ENCODE results near the gene CERCAM. TPM values are rescaled to one million over a fixed set of nuclear protein-coding genes. Genes with fewer than 3 reads are reported as not detected.

Gene CERCAM
- total RNA-seq, 1 experiment from 2014 or later: 10.1 TPM

DNA sequence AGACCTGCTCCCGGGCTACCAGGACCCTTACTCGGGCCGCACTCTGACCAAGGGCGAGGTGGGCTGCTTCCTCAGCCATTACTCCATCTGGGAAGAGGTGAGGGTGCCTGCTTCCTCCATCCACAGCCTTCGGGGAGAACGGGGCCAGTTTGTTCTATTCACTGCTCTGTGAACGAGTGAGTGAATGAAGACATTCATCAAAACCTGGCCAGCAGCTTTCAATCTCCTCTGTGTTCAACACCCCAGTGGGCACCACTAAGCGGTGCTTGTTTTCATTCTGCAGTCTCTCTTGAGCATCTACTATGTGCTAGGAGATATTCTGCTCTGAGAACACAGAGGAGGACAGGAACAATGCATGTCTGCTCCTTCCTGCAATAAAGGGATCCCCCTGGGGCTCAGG is 10.6 kb downstream of the CERCAM start:
- intact Hi-C loops (cut with micrococcal nuclease; ENCODE audit: unreplicated experiment): no loop called here
- CTCF ChIA-PET: no interaction called here
- Histone ChIP-seq H3K9me3 (ENCODE audit: low read depth, low read length, poor library complexity, severe bottlenecking) (no peaks in the 10 kb centered on the region), H3K27me3 (replicated peaks; ENCODE audit: insufficient read depth, low read depth, low read length, poor library complexity) (no peaks in the 10 kb centered on the region), H3K4me1 (ENCODE audit: insufficient read depth, low read length, poor library complexity, severe bottlenecking) (no peaks in the 10 kb centered on the region), H3K27ac (ENCODE audit: low read depth, low read length, poor library complexity, severe bottlenecking) (no peak overlapping the region), H3K4me3 (ENCODE audit: low read depth, low read length, poor library complexity, severe bottlenecking) (no peak overlapping the region), H3K36me3 (ENCODE audit: insufficient read depth, low read length, poor library complexity, severe bottlenecking) (no peaks in the 10 kb centered on the region)
- no peak for DNase-seq (ENCODE audit: low spot score)
- no TSS peak for BruUV-seq (replicated peaks)
- POLR2A ChIA-PET (ENCODE audit: low non-redundant PET): no interaction called here
- TF ChIP-seq EZH2 (IDR thresholded peaks at IDR 0.05; ENCODE audit: borderline replicate concordance, low read depth, low read length, poor library complexity, severe bottlenecking): no peak
- TF ChIP-seq, protein P1, sequence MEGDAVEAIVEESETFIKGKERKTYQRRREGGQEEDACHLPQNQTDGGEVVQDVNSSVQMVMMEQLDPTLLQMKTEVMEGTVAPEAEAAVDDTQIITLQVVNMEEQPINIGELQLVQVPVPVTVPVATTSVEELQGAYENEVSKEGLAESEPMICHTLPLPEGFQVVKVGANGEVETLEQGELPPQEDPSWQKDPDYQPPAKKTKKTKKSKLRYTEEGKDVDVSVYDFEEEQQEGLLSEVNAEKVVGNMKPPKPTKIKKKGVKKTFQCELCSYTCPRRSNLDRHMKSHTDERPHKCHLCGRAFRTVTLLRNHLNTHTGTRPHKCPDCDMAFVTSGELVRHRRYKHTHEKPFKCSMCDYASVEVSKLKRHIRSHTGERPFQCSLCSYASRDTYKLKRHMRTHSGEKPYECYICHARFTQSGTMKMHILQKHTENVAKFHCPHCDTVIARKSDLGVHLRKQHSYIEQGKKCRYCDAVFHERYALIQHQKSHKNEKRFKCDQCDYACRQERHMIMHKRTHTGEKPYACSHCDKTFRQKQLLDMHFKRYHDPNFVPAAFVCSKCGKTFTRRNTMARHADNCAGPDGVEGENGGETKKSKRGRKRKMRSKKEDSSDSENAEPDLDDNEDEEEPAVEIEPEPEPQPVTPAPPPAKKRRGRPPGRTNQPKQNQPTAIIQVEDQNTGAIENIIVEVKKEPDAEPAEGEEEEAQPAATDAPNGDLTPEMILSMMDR (conservative IDR thresholded peaks at IDR 0.05; ENCODE audit: low read depth, low read length): no peak

- no peak for TF ChIP-seq EZH2 (IDR thresholded peaks at IDR 0.05; ENCODE audit: borderline replicate concordance, low read depth, low read length, poor library complexity, severe bottlenecking)
- TF ChIP-seq, protein P1 (conservative IDR thresholded peaks at IDR 0.05; ENCODE audit: low read depth, low read length): no peak
- DNase-seq (ENCODE audit: low spot score): no peak
- Histone ChIP-seq H3K4me1 (ENCODE audit: insufficient read depth, low read length, poor library complexity, severe bottlenecking) (peaks cover 3% of the 10 kb centered on the region), H3K36me3 (ENCODE audit: insufficient read depth, low read length, poor library complexity, severe bottlenecking) (no peaks in the 10 kb centered on the region), H3K27ac (ENCODE audit: low read depth, low read length, poor library complexity, severe bottlenecking) (no peak overlapping the region), H3K9me3 (ENCODE audit: low read depth, low read length, poor library complexity, severe bottlenecking) (no peaks in the 10 kb centered on the region), H3K27me3 (replicated peaks; ENCODE audit: insufficient read depth, low read depth, low read length, poor library complexity) (no peaks in the 10 kb centered on the region), H3K4me3 (ENCODE audit: low read depth, low read length, poor library complexity, severe bottlenecking) (no peak overlapping the region)
- CTCF ChIA-PET: no interaction called here
- POLR2A ChIA-PET (ENCODE audit: low non-redundant PET): no interaction called here
- BruUV-seq (replicated peaks): no TSS peak
- intact Hi-C loops (cut with micrococcal nuclease; ENCODE audit: unreplicated experiment): no loop called here
These were observed 13.7 kb downstream of the CERCAM start for GRCh38 chr9:128434340-128434739.

DNA sequence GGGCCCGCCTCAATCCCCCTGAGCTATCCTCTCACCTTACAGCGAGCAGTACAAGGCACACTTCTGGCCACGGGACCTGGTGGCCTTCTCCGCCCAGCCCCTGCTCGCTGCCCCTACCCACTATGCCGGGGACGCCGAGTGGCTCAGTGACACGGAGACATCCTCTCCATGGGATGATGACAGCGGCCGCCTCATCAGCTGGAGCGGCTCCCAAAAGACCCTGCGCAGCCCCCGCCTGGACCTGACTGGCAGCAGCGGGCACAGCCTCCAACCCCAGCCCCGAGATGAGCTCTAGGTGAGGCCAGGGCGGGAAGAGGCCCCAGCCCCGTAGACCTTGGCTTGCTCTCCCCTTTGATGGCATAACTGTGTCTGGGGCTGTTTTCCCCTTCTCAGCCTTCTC is 15.0 kb downstream of the CERCAM start:
- intact Hi-C loops (cut with micrococcal nuclease; ENCODE audit: unreplicated experiment): no loop called here
- H3K9me3 ChIP-seq (ENCODE audit: low read depth, low read length, poor library complexity, severe bottlenecking): no peaks in the 10 kb centered on the region
- TF ChIP-seq, protein P1 (conservative IDR thresholded peaks at IDR 0.05; ENCODE audit: low read depth, low read length): no peak
- TF ChIP-seq EZH2 (IDR thresholded peaks at IDR 0.05; ENCODE audit: borderline replicate concordance, low read depth, low read length, poor library complexity, severe bottlenecking): no peak
- ChIA-PET POLR2A (ENCODE audit: low non-redundant PET) (no interaction called here), CTCF (no interaction called here)
- peaks cover 3% of the 10 kb centered on the region for H3K4me1 ChIP-seq (ENCODE audit: insufficient read depth, low read length, poor library complexity, severe bottlenecking)
- no TSS peak for BruUV-seq (replicated peaks)
- DNase-seq (ENCODE audit: low spot score): no peak
- no peak overlapping the region for H3K4me3 ChIP-seq (ENCODE audit: low read depth, low read length, poor library complexity, severe bottlenecking)
- no peaks in the 10 kb centered on the region for H3K27me3 ChIP-seq (replicated peaks; ENCODE audit: insufficient read depth, low read depth, low read length, poor library complexity)
- no peak overlapping the region for H3K27ac ChIP-seq (ENCODE audit: low read depth, low read length, poor library complexity, severe bottlenecking)
- no peaks in the 10 kb centered on the region for H3K36me3 ChIP-seq (ENCODE audit: insufficient read depth, low read length, poor library complexity, severe bottlenecking)
